Measurements from ENCODE around the gene P4HTM. TPM values are rescaled to one million over a fixed set of nuclear protein-coding genes. Genes with fewer than 3 reads are reported as not detected.

Gene P4HTM
- total and polyA plus RNA-seq, 2 of the 8 experiments (the other 6 are each of a cell fraction or from before 2014, with no cell fraction given): 19.1 to 25.4 TPM

DNA sequence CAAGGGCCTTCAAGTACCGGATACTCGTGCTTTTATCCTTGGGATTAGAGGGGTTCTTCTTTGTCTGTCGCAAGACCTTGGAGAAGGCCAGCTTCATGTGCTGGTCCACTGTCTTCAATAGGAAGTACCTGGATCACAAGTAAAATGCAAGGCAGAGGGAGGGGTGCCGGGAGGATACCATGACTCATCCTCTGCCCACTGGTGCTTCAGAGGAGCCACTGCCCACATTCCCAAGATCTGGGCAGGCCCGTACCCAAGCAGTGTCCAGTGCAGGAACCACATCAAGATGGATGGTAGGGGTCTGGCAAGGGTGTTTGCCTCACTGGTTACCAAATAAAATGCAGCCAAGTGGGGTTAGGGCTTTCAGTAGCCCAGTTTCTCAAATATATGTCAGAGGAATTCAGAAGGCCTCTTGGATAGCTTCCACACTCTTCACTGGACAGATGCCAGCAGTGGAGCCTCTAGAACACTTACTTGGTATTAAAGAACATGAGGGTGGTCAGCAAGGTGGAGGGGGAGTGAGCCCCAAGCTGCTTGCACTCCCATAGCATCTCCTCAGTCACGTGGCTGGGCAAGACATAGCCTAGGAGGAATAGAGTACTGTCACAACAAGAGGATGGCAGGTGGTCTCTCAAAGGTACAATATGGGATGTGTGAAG lies 42.7 kb downstream of the P4HTM start:
- H2BK12ac ChIP-seq (ENCODE audit: low read depth, low read length): no peak overlapping the region
- ChIA-PET POLR2A (ENCODE audit: partially characterized antibody) (interaction anchor here (0.7 to 5.5 kb wide), 5 partner anchors 10 to 371 kb away, joined by 3 to 41 read pairs (median 3); partner anchors contain the start of gene NDUFAF3), CTCF (ENCODE audit: partially characterized antibody) (interaction anchor here (0.6 to 2.4 kb wide), 5 partner anchors 11 to 61 kb away, joined by 3 to 9 read pairs (median 5); partner anchors contain the start of genes NDUFAF3 and QRICH1)
- no peak overlapping the region for H4K8ac ChIP-seq (ENCODE audit: extremely low read depth, insufficient read depth, low read length)
- no peak overlapping the region for H3K4ac ChIP-seq (replicated peaks; ENCODE audit: insufficient read length, low read depth, low read length)
- H3K23ac ChIP-seq (ENCODE audit: insufficient read length): no peak overlapping the region
- no peak overlapping the region for H3K4me2 ChIP-seq (ENCODE audit: insufficient read depth in 1 of 2, low read depth in 2 of 2, low read length in 2 of 2)
- FAIRE-seq: no peak
- H3K79me1 ChIP-seq (ENCODE audit: low read depth, low read length): peaks cover 8% of the 10 kb centered on the region
- no peak overlapping the region for H2BK120ac ChIP-seq (replicated peaks; ENCODE audit: low read depth, low read length)
- no peak overlapping the region for H2AFZ ChIP-seq (ENCODE audit: low read length)
- no peak overlapping the region for H3K14ac ChIP-seq (ENCODE audit: insufficient read length)
- no peak overlapping the region for H2AK5ac ChIP-seq (ENCODE audit: low read depth, low read length)
- peaks cover 0 to 8% (median 6%) of the 10 kb centered on the region in 4 experiments; a peak in 5 of 7 replicates for H3K4me1 ChIP-seq (replicated peaks in 1 of 4; ENCODE audit: control insufficient read depth in 3 of 4, insufficient read depth in 4 of 4, low read length in 3 of 4)
- H3K4me3 ChIP-seq (ENCODE audit: extremely low read depth in 1 of 4, insufficient read depth in 2 of 4, low read depth in 3 of 4, low read length in 4 of 4): no peak overlapping the region
- H4K5ac ChIP-seq (ENCODE audit: insufficient read length, low read depth, low read length): no peak overlapping the region
- H3K9ac ChIP-seq (replicated peaks in 1 of 4; ENCODE audit: extremely low read depth in 1 of 4, low read depth in 3 of 4, low read length in 3 of 4): no peak overlapping the region
- no peak overlapping the region for H2BK5ac ChIP-seq (ENCODE audit: low read depth, low read length)
- peaks cover 7 to 12% of the 10 kb centered on the region in 2 experiments for H4K20me1 ChIP-seq (replicated peaks in 1 of 2; ENCODE audit: control insufficient read depth in 1 of 2, insufficient read depth in 2 of 2, low read length in 2 of 2)
- H3K27ac ChIP-seq (ENCODE audit: low read depth, low read length): no peak overlapping the region
- H3K56ac ChIP-seq (replicated peaks; ENCODE audit: insufficient read length, low read depth, low read length): no peak overlapping the region
- peaks cover 4 to 12% of the 10 kb centered on the region in 2 experiments; a peak in 3 of 4 replicates for H3K79me2 ChIP-seq (ENCODE audit: control insufficient read depth in 1 of 2, insufficient read depth in 2 of 2, low read length in 2 of 2)
- no peak overlapping the region for H4K91ac ChIP-seq (replicated peaks; ENCODE audit: insufficient read length, low read length)
- DNase-seq (ENCODE audit: low read depth in 1 of 2, low spot score in 2 of 2): no peak
- peaks cover 7% of the 10 kb centered on the region for H3K23me2 ChIP-seq (ENCODE audit: low read depth, low read length)
- no peaks in the 10 kb centered on the region for H3K9me3 ChIP-seq (ENCODE audit: insufficient read depth in 2 of 2, low read depth in 1 of 2, low read length in 1 of 2)
- peaks cover 20 to 50% (median 34%) of the 10 kb centered on the region in 4 experiments for H3K36me3 ChIP-seq (ENCODE audit: control insufficient read depth in 2 of 4, insufficient read depth in 4 of 4, low read length in 3 of 4)
- no peak overlapping the region for H2BK15ac ChIP-seq (ENCODE audit: low read length)
- no peak for TF ChIP-seq SAP30 (IDR thresholded peaks at IDR 0.05; ENCODE audit: insufficient read depth, insufficient replicate concordance, low read length)
- TF ChIP-seq GTF2F1 (IDR thresholded peaks at IDR 0.05; ENCODE audit: borderline replicate concordance, low read depth, low read length): no peak
- TF ChIP-seq, protein P1, sequence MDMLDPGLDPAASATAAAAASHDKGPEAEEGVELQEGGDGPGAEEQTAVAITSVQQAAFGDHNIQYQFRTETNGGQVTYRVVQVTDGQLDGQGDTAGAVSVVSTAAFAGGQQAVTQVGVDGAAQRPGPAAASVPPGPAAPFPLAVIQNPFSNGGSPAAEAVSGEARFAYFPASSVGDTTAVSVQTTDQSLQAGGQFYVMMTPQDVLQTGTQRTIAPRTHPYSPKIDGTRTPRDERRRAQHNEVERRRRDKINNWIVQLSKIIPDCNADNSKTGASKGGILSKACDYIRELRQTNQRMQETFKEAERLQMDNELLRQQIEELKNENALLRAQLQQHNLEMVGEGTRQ (IDR thresholded peaks at IDR 0.05; ENCODE audit: low read length): no peak
- TF ChIP-seq CHD1 (IDR thresholded peaks at IDR 0.05; ENCODE audit: low read depth, low read length): no peak
- no peak for TF ChIP-seq CHD2 (IDR thresholded peaks at IDR 0.05; ENCODE audit: low read length)
- no peak for TF ChIP-seq BACH1 (IDR thresholded peaks at IDR 0.05; ENCODE audit: low read length)
- TF ChIP-seq HDAC6 (IDR thresholded peaks at IDR 0.05; ENCODE audit: low read depth, low read length): no peak
- no peak overlapping the region for H2BK20ac ChIP-seq (ENCODE audit: low read length)
- H3K27me3 ChIP-seq (replicated peaks in 1 of 4; ENCODE audit: control insufficient read depth in 3 of 4, extremely low read depth in 1 of 4, insufficient read depth in 3 of 4, low read length in 3 of 4): no peaks in the 10 kb centered on the region
- 92% methylated on average over 6 of the region's 6 CpGs; no CpG with 5 or more reads in 1 of the 2 experiments for WGBS, 2 experiments (ENCODE audit: extremely low coverage in 1 of 2, insufficient coverage in 1 of 2, insufficient read length in 1 of 2, insufficient replicate concordance in 2 of 2, low coverage in 1 of 2, low lambda C conversion rate in 2 of 2, missing lambda C conversion rate in 1 of 2)
- no peak overlapping the region for H3K18ac ChIP-seq (ENCODE audit: extremely low read depth, low read length)

All from H1 (cell line).